Neural cell (in vitro differentiated cells): ENCODE data around the gene KLC1. TPM values are rescaled to one million over a fixed set of nuclear protein-coding genes. Genes with fewer than 3 reads are reported as not detected.

Experiments
- H2AFZ ChIP-seq: fragments of 200-600, 300-800 bp; sonication (generic), shearing (Covaris generic); 2 replicates; pipeline ENCODE4 v1.6.0; 2014; ENCODE audit warnings: low read depth, mild to moderate bottlenecking, antibody characterized with exemption, low read length, moderate library complexity
- H3F3A ChIP-seq: fragments of 200-600 bp; shearing (Covaris generic); 2 replicates; pipeline ENCODE4 v1.6.1; 2016; ENCODE audit warnings: mild to moderate bottlenecking, moderate library complexity, mixed read lengths, antibody characterized with exemption, low read length; ENCODE audit not compliant: insufficient read depth, poor library complexity, severe bottlenecking
- H3K27ac ChIP-seq: fragments of 200-600, 300-800 bp; sonication (generic), shearing (Covaris generic); 2 replicates; pipeline ENCODE4 v1.5.1; 2014; ENCODE audit warnings: mild to moderate bottlenecking, low read length, moderate library complexity
- H3K27me3 ChIP-seq: fragments of 300-800, 200-600 bp; sonication (generic), shearing (Covaris generic); 2 replicates; pipeline ENCODE4 v1.6.0; 2014; ENCODE audit warnings: mild to moderate bottlenecking, low read depth, low read length, moderate library complexity; ENCODE audit not compliant: insufficient read depth
- H3K36me3 ChIP-seq: fragments of 300-800, 200-600 bp; sonication (generic), shearing (Covaris generic); 2 replicates; pipeline ENCODE4 v1.5.1; 2014; ENCODE audit warnings: mild to moderate bottlenecking, antibody characterized with exemption, low read length, moderate library complexity; ENCODE audit not compliant: insufficient read depth
- H3K4me2 ChIP-seq: fragments of 300-800, 200-600 bp; sonication (generic), shearing (Covaris generic); 2 replicates; pipeline ENCODE4 v1.6.0; 2014; ENCODE audit warnings: mild to moderate bottlenecking, low read length
- H3K4me3 ChIP-seq: fragments of 300-800, 200-600 bp; sonication (generic), shearing (Covaris generic); 2 replicates; pipeline ENCODE4 v1.5.1; 2014; ENCODE audit warnings: mild to moderate bottlenecking, low read length, moderate library complexity
- H3K79me2 ChIP-seq: fragments of 200-600 bp; shearing (Covaris generic); replicated peaks from 2 replicates; pipeline ENCODE4 v1.6.0; 2014; ENCODE audit warnings: mild to moderate bottlenecking, low read length, moderate library complexity; ENCODE audit not compliant: insufficient read depth
- H3K9ac ChIP-seq: fragments of 300-800, 200-600 bp; sonication (generic), shearing (Covaris generic); 2 replicates; pipeline ENCODE4 v1.6.1; 2016; ENCODE audit warnings: mild to moderate bottlenecking, low read length, mixed read lengths
- H3K9me2 ChIP-seq: fragments of 200-600 bp; shearing (Covaris generic); 2 replicates; pipeline ENCODE4 v1.6.1; 2016; ENCODE audit warnings: mild to moderate bottlenecking, low read length, mixed read lengths; ENCODE audit not compliant: insufficient read depth
- H3K9me3 ChIP-seq: fragments of 200-600, 300-800 bp; sonication (generic), shearing (Covaris generic); 2 replicates; pipeline ENCODE4 v1.6.1; 2016; ENCODE audit warnings: mild to moderate bottlenecking, mixed run types, low read length, moderate library complexity, mixed read lengths
- H4K20me1 ChIP-seq: fragments of 200-600 bp; shearing (Covaris generic); 2 replicates; pipeline ENCODE4 v1.6.1; 2016; ENCODE audit warnings: mild to moderate bottlenecking, mixed run types; ENCODE audit not compliant: insufficient read depth
- EP300 ChIP-seq: fragments of 450-650 bp; conservative IDR thresholded peaks from 2 replicates; pipeline ENCODE4 v1.6.1; 2014; ENCODE audit warnings: antibody characterized with exemption, mild to moderate bottlenecking, moderate library complexity; ENCODE audit not compliant: poor library complexity, severe bottlenecking
- EZH2 ChIP-seq: fragments of 200-600, 300-800 bp; shearing (Covaris generic), sonication (generic); IDR thresholded peaks from 2 replicates; pipeline ENCODE4 v1.6.1; 2014; ENCODE audit warnings: antibody characterized with exemption, low read length, borderline replicate concordance, mild to moderate bottlenecking; ENCODE audit not compliant: insufficient read depth, poor library complexity, severe bottlenecking
- MXI1 ChIP-seq: fragments of 450-650 bp; conservative IDR thresholded peaks from 2 replicates; pipeline ENCODE4 v1.6.1; 2014; ENCODE audit warnings: antibody characterized with exemption, mild to moderate bottlenecking; ENCODE audit not compliant: poor library complexity, severe bottlenecking
- POLR2AphosphoS5 ChIP-seq: IDR thresholded peaks from 2 replicates; pipeline ENCODE4 v1.6.1; 2012
- RAD21 ChIP-seq: fragments of 450-650 bp; conservative IDR thresholded peaks from 2 replicates; pipeline ENCODE4 v1.6.1; 2014; ENCODE audit warnings: antibody characterized with exemption, mild to moderate bottlenecking, moderate library complexity
- REST ChIP-seq: IDR thresholded peaks from 2 replicates; pipeline ENCODE4 v1.6.1; 2012; ENCODE audit warnings: borderline replicate concordance
- SMC3 ChIP-seq: fragments of 450-650 bp; conservative IDR thresholded peaks from 2 replicates; pipeline ENCODE4 v1.6.1; 2014; ENCODE audit warnings: antibody characterized with exemption, mild to moderate bottlenecking, moderate library complexity; ENCODE audit not compliant: poor library complexity
- TAF1 ChIP-seq: IDR thresholded peaks from 2 replicates; pipeline ENCODE4 v1.6.1; 2012; ENCODE audit warnings: low read depth
- polyA plus RNA-seq: library from polyadenylated mRNA; depleted of rRNA; stranded (reverse); fragments of >200 nt; gene quantifications from 2 replicates; pipeline ENCODE4 v1.2.3, GENCODE V29; 2014
- TF ChIP-seq, protein P1 (sequence below): fragments of 450-650 bp; IDR thresholded peaks from 2 replicates; pipeline ENCODE4 v1.5.1; 2014; ENCODE audit warnings: antibody characterized with exemption, mild to moderate bottlenecking, moderate library complexity; ENCODE audit not compliant: poor library complexity, severe bottlenecking

KLC1 gene
- polyA plus RNA-seq, 1 donor from 2014 or later = 1,272 TPM

DNA sequence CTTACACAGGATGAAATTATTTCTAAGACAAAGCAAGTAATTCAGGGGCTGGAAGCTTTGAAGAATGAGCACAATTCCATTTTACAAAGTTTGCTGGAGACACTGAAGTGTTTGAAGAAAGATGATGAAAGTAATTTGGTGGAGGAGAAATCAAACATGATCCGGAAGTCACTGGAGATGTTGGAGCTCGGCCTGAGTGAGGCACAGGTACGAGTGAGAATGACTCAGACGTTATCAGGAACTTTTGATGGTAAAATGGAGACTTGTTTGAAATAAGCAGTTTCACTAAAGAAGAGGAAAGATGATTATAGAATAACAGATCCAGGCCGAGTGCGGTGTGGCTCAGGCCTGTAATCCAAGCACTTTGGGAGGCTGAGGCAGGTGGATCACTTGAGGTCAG, 25.6 kb downstream of the KLC1 start:
- Histone ChIP-seq H3K4me3 (no peak overlapping the region), H3K4me2 (no peak overlapping the region), H3F3A (no peaks in the 10 kb centered on the region), H2AFZ (no peak overlapping the region), H3K9ac (no peak overlapping the region), H3K9me2 (no peaks in the 10 kb centered on the region), H3K27me3 (no peaks in the 10 kb centered on the region), H3K36me3 (no peaks in the 10 kb centered on the region), H3K9me3 (no peaks in the 10 kb centered on the region), H3K27ac (no peak overlapping the region), H3K79me2 (peaks cover 36% of the 10 kb centered on the region), H4K20me1 (peaks cover 13% of the 10 kb centered on the region)
- no peak for TF ChIP-seq TAF1
- no peak for TF ChIP-seq EZH2
- TF ChIP-seq REST = no peak

DNA sequence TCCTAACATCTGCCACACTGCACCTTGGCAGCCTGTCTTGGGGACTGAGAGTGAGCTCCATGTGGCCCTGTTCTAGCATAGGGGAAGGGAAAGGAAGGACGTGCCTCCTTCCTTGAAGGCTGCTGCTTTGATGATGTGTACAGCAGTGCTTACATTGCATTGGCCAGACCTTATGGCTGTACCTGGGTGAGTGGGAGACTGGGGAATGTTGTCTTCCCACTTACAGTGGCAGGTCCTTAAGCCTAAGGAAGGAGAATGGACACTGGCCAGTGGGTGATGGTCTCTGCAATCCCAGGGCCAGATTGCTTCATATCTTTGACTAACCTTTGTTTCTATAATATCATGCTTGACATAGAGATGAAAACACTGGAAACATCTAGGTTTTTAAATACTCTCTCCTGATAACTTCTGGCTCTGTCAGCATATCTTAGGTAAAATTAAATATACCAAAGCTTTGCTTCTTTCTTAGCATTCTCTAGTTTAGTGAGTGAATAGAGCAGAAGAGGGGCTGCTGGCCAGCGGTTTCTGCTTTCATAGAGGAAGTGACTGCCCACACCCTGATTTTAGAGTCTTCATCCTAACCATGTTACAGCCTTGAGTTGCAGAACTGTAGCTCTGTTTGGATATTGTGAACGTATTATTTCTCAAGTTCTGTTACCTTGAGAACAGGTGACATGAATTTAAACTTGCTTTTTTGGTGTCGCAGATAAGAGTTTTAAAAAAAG, 27.2 kb downstream of the KLC1 start:
- Histone ChIP-seq H3K9me2 (no peaks in the 10 kb centered on the region), H3K4me2 (no peak overlapping the region), H3K27ac (no peak overlapping the region), H3K9ac (no peak overlapping the region), H4K20me1 (peaks cover 13% of the 10 kb centered on the region), H3K79me2 (peaks cover 26% of the 10 kb centered on the region), H2AFZ (no peak overlapping the region), H3F3A (no peaks in the 10 kb centered on the region), H3K27me3 (no peaks in the 10 kb centered on the region), H3K4me3 (no peak overlapping the region), H3K9me3 (no peaks in the 10 kb centered on the region), H3K36me3 (no peaks in the 10 kb centered on the region)
- no peak for TF ChIP-seq SMC3
- TF ChIP-seq EZH2 = no peak
- TF ChIP-seq REST = no peak
- TF ChIP-seq MXI1 = no peak
- TF ChIP-seq RAD21 = no peak
- TF ChIP-seq POLR2AphosphoS5 = no peak
- no peak for TF ChIP-seq TAF1
- no peak for TF ChIP-seq EP300
- TF ChIP-seq, protein P1, sequence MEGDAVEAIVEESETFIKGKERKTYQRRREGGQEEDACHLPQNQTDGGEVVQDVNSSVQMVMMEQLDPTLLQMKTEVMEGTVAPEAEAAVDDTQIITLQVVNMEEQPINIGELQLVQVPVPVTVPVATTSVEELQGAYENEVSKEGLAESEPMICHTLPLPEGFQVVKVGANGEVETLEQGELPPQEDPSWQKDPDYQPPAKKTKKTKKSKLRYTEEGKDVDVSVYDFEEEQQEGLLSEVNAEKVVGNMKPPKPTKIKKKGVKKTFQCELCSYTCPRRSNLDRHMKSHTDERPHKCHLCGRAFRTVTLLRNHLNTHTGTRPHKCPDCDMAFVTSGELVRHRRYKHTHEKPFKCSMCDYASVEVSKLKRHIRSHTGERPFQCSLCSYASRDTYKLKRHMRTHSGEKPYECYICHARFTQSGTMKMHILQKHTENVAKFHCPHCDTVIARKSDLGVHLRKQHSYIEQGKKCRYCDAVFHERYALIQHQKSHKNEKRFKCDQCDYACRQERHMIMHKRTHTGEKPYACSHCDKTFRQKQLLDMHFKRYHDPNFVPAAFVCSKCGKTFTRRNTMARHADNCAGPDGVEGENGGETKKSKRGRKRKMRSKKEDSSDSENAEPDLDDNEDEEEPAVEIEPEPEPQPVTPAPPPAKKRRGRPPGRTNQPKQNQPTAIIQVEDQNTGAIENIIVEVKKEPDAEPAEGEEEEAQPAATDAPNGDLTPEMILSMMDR = no peak
